ENCODE data around the gene TBCD.

Gene TBCD

DNA sequence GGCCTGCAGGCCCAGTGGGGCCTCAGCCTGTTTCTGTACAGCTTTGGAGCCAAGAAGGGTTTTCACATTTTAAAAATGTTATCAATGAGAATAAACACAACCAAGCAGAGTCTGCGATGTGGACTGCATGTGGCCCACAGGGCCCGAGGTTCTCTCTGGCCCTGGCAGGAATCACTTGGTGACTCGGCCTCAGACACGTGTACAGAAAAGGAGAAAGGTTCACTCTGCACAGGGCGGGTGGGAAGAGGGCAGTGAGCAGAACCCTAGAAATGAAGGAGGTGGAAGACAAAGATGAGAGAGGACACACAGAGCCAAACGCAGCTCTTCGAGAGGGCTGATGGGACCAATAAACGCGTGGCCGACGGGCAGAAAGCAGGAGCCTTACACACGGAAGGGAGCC lies 99.5 kb downstream of the TBCD start:
- TF ChIP-seq, protein P1, sequence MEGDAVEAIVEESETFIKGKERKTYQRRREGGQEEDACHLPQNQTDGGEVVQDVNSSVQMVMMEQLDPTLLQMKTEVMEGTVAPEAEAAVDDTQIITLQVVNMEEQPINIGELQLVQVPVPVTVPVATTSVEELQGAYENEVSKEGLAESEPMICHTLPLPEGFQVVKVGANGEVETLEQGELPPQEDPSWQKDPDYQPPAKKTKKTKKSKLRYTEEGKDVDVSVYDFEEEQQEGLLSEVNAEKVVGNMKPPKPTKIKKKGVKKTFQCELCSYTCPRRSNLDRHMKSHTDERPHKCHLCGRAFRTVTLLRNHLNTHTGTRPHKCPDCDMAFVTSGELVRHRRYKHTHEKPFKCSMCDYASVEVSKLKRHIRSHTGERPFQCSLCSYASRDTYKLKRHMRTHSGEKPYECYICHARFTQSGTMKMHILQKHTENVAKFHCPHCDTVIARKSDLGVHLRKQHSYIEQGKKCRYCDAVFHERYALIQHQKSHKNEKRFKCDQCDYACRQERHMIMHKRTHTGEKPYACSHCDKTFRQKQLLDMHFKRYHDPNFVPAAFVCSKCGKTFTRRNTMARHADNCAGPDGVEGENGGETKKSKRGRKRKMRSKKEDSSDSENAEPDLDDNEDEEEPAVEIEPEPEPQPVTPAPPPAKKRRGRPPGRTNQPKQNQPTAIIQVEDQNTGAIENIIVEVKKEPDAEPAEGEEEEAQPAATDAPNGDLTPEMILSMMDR (IDR thresholded peaks at IDR 0.05; ENCODE audit: insufficient read depth, missing control alignments) = no peak
- FAIRE-seq = no peak

DNA sequence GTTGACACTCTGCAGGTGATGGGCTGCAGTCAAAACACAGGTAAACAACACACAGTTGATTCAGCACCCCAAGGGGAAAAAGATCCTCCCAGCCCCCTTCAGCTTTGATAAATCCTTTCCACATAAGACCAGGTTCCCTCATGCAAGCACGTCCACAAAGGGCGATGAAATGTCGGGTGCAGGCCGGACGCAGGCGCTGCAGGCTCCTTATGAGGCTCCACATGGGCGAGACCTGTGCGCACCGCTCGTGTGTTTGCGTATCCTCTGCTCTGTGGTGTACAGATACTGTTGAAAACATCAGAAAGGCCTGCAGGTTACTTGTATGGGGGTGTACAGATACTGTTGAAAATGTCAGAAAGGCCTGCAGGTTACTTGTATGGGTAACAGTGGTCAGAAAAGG lies 102.4 kb downstream of the TBCD start:
- TF ChIP-seq, protein P1 (IDR thresholded peaks at IDR 0.05; ENCODE audit: insufficient read depth, missing control alignments) = no peak
- no peak for DNase-seq (ENCODE audit: insufficient read length, low spot score)
- FAIRE-seq = no peak

More for the DNA sequence above, 99.5 kb downstream of the TBCD start:
- DNase-seq (ENCODE audit: insufficient read length, low spot score) = no peak

DNA sequence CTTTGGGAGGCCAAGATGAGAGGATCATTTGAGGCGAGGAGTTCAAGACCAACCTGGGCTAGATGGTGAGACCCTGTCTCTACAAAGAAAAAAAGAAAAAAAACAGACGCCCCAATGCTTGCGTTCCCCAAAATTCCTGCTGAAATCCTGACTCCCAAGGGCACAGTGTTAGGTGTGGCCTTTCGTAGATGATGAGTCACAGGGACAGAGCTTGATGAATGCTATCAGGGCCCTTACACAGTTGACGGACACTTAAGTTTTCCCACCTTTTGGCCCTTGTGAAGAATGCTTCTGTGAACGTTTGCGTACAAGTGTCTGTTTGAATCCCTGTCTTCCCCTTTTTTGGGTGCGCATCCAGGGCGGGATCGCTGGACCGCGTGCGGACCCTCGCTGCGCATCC lies 104.5 kb downstream of the TBCD start:
- FAIRE-seq (no peak), DNase-seq (ENCODE audit: insufficient read length, low spot score) (no peak)
- TF ChIP-seq, protein P1 (IDR thresholded peaks at IDR 0.05; ENCODE audit: insufficient read depth, missing control alignments) = no peak

DNA sequence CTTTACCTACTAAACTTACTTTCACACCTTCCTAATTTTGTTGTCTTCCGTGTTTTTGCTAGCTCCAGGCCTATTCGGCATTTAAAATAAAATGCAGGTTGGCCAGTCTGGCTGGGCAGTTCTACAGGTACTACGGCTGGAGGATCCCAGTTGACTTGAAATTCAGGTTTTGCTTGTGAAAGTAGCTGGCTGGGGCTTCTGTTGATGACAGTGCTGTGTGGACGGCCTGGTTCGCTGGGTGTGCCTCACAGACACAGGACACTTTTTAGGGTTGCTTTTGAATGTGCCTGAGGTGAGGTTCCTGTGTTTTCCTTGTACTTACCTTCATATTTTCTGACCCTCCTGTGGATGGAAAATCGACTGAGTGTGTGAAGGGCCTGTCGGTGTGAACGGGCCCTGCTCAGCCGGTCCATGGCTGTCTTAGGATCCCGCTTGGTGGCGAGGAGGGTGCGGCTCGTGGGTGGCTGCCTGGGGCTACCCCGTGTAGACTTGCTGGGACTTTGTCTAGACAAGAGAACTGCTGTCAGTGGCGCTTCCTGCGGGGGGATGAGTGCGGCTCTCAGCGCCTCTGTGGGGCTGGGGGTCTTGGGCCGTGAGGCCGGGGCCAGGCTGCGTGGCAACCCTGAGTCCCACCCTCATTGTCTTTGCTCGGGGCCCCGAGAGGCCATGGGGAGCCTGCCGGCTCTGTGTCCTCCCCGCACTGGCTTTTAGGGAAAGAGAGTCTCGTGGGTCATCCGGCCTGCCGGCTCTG lies 106.7 kb downstream of the TBCD start:
- FAIRE-seq (no peak), DNase-seq (ENCODE audit: insufficient read length, low spot score) (no peak)
- TF ChIP-seq, protein P1 (IDR thresholded peaks at IDR 0.05; ENCODE audit: insufficient read depth, missing control alignments) = no peak

DNA sequence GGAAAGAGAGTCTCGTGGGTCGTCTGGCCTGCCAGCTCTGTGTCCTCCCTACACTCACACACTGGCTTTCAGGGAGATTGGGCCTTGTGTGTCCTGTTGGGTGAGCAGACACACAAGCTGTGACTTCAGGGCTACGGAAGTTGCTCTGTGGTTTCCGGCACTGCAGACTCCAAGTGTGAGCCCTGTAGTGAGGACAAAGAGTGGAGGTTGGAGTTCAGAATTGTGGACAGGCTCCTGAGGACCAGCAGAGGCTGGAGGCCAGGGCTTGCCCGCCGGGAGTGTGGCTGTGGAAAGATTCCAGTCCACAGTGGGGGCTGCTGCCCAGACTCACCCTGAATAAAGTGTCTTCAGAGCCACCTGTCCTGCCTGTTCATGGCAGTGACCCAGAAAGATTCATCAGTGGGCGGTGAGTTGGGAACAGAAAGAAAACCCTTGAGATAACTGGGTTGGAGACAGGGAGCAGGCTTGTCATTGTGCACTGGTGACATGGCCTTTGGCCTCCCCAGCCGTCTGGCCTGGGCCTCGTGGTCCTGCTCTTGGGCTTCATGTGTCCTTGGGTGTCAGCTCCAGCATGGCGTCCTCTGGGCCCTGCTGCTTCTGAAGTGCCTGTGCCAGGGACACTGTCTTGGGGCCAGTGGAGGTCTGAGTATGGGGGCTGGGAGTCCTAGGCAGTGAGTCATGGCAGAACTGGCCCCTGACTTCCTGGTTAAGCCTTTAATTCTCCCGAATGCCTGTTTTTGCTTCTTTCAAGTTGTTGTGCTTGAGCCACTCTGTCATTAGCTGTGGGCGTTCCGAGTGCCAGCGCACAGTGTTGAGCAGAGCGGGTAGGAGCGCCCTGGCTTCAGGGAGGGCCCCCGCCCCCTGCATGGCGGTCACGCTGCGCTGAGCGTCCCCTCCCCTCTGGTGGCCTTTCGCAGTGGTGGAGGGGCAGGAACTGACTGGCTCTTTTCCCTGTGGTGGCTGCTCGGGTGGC lies 107.9 kb downstream of the TBCD start:
- TF ChIP-seq, protein P1 (IDR thresholded peaks at IDR 0.05; ENCODE audit: insufficient read depth, missing control alignments) = no peak
- no peak for FAIRE-seq
- DNase-seq (ENCODE audit: insufficient read length, low spot score) = no peak

DNA sequence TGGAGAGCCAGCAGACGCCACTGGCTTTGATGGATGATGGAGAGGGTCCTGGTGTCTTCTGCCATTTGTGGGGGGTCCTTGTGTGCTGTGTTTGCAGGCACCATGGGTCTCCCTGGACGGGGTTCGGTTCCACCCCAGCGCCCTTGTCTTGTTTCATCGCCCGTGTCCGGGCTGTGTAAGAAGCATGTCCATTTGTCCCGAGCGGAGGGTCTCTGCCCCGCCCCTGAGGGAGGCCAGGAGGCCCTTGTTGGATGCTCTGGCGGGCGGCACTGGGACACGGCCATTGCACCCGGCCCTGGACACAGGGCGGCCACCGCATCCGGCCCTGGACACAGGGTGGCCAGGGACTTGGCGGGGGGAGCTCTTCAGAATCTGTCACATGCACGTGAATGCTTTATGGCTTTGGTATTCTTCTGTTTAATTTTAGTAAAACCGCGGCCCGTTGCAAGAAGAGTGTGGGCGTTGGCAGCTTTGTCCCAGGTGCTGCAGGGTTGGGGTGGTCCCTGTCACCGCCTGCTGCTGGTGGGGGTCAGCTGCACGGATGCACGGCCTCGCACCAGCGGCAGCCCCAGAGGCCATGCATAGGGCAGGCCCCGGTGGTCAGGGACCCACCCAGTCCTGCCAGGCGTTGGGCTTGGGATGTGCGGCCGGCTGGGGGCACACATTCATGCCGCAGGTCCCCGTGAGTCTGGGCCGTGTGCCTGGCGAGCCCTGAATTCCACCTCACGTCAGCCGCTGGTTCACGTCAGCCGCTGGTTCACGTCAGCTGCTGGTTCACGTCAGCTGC lies 108.9 kb downstream of the TBCD start:
- no peak for FAIRE-seq
- TF ChIP-seq, protein P1 (IDR thresholded peaks at IDR 0.05; ENCODE audit: insufficient read depth, missing control alignments) = no peak
- no peak for DNase-seq (ENCODE audit: insufficient read length, low spot score)

Measured in D721Med (cell line).